ENCODE results near the gene SELENOK.
A peak's percentile ranks its signal among the peaks of the same experiment; 100 is the strongest.

The SELENOK gene

GRCh38 chr3:53887446-53887845 is 4.2 kb downstream of the SELENOK start:
- CTCF ChIA-PET, result no interaction called here
- DNase-seq (ENCODE audit: low spot score), result no peak
- POLR2A ChIA-PET (ENCODE audit: low non-redundant PET), result no interaction called here
- H3K27ac ChIP-seq, result no peak overlapping the region
- no peak for TF ChIP-seq CTCF (conservative IDR thresholded peaks at IDR 0.05; ENCODE audit: low read depth)

- ChIA-PET CTCF (no interaction called here), POLR2A (ENCODE audit: low non-redundant PET) (no interaction called here)
- no peak for TF ChIP-seq CTCF (conservative IDR thresholded peaks at IDR 0.05; ENCODE audit: low read depth)
- H3K27ac ChIP-seq, result no peak overlapping the region
- DNase-seq (ENCODE audit: low spot score), result no peak
Measured at GRCh38 chr3:53885239-53885638, 6.4 kb downstream of the SELENOK start.

GRCh38 chr3:53884623-53885022 is 7.0 kb downstream of the SELENOK start:
- H3K27ac ChIP-seq, result no peak overlapping the region
- DNase-seq (ENCODE audit: low spot score), result no peak
- no peak for TF ChIP-seq CTCF (conservative IDR thresholded peaks at IDR 0.05; ENCODE audit: low read depth)
- ChIA-PET POLR2A (ENCODE audit: low non-redundant PET) (no interaction called here), CTCF (no interaction called here)

GRCh38 chr3:53883008-53883407 is 8.7 kb downstream of the SELENOK start:
- H3K27ac ChIP-seq, result no peak overlapping the region
- CTCF ChIA-PET, result no interaction called here
- no peak for DNase-seq (ENCODE audit: low spot score)
- POLR2A ChIA-PET (ENCODE audit: low non-redundant PET), result no interaction called here
- no peak for TF ChIP-seq CTCF (conservative IDR thresholded peaks at IDR 0.05; ENCODE audit: low read depth)

GRCh38 chr3:53881691-53882593 is 9.7 kb downstream of the SELENOK start, which contains the start of gene ACTR8:
Gene ACTR8, minus strand, starts transcription at chr3:53882152. Its CDS starts 51 bp downstream, at chr3:53882101.
- POLR2A ChIA-PET (ENCODE audit: low non-redundant PET), result no interaction called here

More at GRCh38 chr3:53881691-53882593, 9.7 kb downstream of the SELENOK start, which contains the start of gene ACTR8:
- CTCF ChIA-PET, result no interaction called here
- H3K27ac ChIP-seq, result peak within 1 kb of the TSS; percentile 79
- DNase-seq (ENCODE audit: low spot score), result peak; percentile 70
- TF ChIP-seq CTCF (conservative IDR thresholded peaks at IDR 0.05; ENCODE audit: low read depth), result no peak; the same call in 1 of the 2 replicates

All from RWPE1 (cell line).